H1 (cell line): Measurements from ENCODE around the gene CDCA7L.

ENCODE experiments used
- ASH2L ChIP-seq: fragments of 200-600, 300-600 bp; sonication (generic); IDR thresholded peaks from one replicate; pipeline ENCODE4 v1.7.1; 2017; ENCODE audit warnings: low read length
- CHD2 ChIP-seq: IDR thresholded peaks from 2 replicates; pipeline ENCODE4 v1.6.1; 2012; ENCODE audit warnings: low read length, improper control_type of control experiment
- FOSL1 ChIP-seq: IDR thresholded peaks from 2 replicates; pipeline ENCODE4 v1.6.1; 2011; ENCODE audit warnings: mild to moderate bottlenecking, low read depth, low read length, moderate library complexity; ENCODE audit not compliant: insufficient read depth
- GABPA ChIP-seq: IDR thresholded peaks from 2 replicates; pipeline ENCODE4 v1.6.1; 2011; ENCODE audit warnings: mild to moderate bottlenecking, low read length, moderate library complexity, borderline replicate concordance; ENCODE audit not compliant: insufficient read depth
- JUND ChIP-seq: IDR thresholded peaks from 2 replicates; pipeline ENCODE4 v1.6.1; 2011; ENCODE audit warnings: mild to moderate bottlenecking, improper control_type of control experiment, low read length
- RAD21 ChIP-seq, 2 experiments: IDR thresholded peaks in 1 of 2; conservative IDR thresholded peaks in 1 of 2; 2 replicates each; pipeline ENCODE4 v1.6.1; 2011; ENCODE audit warnings: low read depth in 2 of 2, low read length in 2 of 2, improper control_type of control experiment in 1 of 2, inconsistent platforms in 1 of 2, mild to moderate bottlenecking in 1 of 2, moderate library complexity in 1 of 2
- SIN3A ChIP-seq, 2 experiments: IDR thresholded peaks in 1 of 2; conservative IDR thresholded peaks in 1 of 2; 2 replicates each; pipeline ENCODE4 v1.6.1; 2011 to 2012; ENCODE audit warnings: low read length in 2 of 2, improper control_type of control experiment in 1 of 2, low read depth in 1 of 2, mild to moderate bottlenecking in 1 of 2
- TAF1 ChIP-seq: IDR thresholded peaks from 2 replicates; pipeline ENCODE4 v1.6.1; 2011; ENCODE audit warnings: mild to moderate bottlenecking, low read depth, low read length
- TEAD4 ChIP-seq: IDR thresholded peaks from 2 replicates; pipeline ENCODE4 v1.6.1; 2012; ENCODE audit warnings: low read depth, low read length, inconsistent platforms, mixed read lengths
- TF ChIP-seq, protein P1 (sequence below): IDR thresholded peaks from 2 replicates; pipeline ENCODE4 v1.6.1; 2011; ENCODE audit warnings: low read length, improper control_type of control experiment
- TF ChIP-seq, protein P2 (sequence below), 3 experiments: IDR thresholded peaks; 1 replicate in 2 of 3; 2 replicates in 1 of 3; pipeline versions ENCODE4 v1.5.1 to v1.6.1; 2011; ENCODE audit warnings: low read length in 3 of 3, mild to moderate bottlenecking in 3 of 3, inconsistent platforms in 2 of 3, low read depth in 1 of 3, moderate library complexity in 1 of 3; ENCODE audit not compliant: insufficient read depth in 1 of 3; ENCODE audit errors: control extremely low read depth in 1 of 3
- TF ChIP-seq, protein P3 (sequence below): IDR thresholded peaks from 2 replicates; pipeline ENCODE4 v1.6.1; 2011; ENCODE audit warnings: low read depth, mild to moderate bottlenecking, low read length; ENCODE audit not compliant: insufficient read depth
- TF ChIP-seq, protein P4 (sequence below): IDR thresholded peaks from 2 replicates; pipeline ENCODE4 v1.6.1; 2012; ENCODE audit warnings: inconsistent platforms

DNA sequence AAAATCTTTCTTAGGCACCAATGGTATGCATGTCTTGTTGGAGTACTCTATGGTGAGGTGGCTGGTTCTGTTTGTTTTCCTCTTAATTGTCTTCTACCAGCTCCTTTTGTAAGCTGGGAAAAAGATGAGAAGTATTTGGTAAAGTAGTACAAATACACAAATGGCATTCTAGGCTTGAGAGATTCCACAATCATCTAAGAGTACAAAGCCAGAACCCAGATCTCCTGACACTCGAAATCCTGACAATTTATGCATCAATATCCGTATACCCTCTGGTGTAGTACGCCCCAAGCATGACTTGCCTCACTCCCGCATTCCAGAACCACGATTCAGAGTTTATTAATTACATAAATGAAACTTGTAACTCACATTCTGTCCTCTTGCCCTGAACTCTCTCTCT is 43.5 kb downstream of the CDCA7L start:
- TF ChIP-seq GABPA (no peak), CHD2 (no peak), RAD21 (IDR thresholded peaks at IDR 0.05 in 1 of 2, conservative IDR thresholded peaks at IDR 0.05 in 1 of 2; ENCODE audit: low read depth in 2 of 2, low read length in 2 of 2) (no peak), ASH2L (no peak), TAF1 (no peak), FOSL1 (no peak), TEAD4 (no peak), JUND (no peak), SIN3A (conservative IDR thresholded peaks at IDR 0.05 in 1 of 2, IDR thresholded peaks at IDR 0.05 in 1 of 2; ENCODE audit: low read depth in 1 of 2, low read length in 2 of 2) (no peak)
- TF ChIP-seq, protein P1, sequence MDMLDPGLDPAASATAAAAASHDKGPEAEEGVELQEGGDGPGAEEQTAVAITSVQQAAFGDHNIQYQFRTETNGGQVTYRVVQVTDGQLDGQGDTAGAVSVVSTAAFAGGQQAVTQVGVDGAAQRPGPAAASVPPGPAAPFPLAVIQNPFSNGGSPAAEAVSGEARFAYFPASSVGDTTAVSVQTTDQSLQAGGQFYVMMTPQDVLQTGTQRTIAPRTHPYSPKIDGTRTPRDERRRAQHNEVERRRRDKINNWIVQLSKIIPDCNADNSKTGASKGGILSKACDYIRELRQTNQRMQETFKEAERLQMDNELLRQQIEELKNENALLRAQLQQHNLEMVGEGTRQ = no peak
- TF ChIP-seq, protein P2, sequence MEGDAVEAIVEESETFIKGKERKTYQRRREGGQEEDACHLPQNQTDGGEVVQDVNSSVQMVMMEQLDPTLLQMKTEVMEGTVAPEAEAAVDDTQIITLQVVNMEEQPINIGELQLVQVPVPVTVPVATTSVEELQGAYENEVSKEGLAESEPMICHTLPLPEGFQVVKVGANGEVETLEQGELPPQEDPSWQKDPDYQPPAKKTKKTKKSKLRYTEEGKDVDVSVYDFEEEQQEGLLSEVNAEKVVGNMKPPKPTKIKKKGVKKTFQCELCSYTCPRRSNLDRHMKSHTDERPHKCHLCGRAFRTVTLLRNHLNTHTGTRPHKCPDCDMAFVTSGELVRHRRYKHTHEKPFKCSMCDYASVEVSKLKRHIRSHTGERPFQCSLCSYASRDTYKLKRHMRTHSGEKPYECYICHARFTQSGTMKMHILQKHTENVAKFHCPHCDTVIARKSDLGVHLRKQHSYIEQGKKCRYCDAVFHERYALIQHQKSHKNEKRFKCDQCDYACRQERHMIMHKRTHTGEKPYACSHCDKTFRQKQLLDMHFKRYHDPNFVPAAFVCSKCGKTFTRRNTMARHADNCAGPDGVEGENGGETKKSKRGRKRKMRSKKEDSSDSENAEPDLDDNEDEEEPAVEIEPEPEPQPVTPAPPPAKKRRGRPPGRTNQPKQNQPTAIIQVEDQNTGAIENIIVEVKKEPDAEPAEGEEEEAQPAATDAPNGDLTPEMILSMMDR (IDR thresholded peaks at IDR 0.05; ENCODE audit: control extremely low read depth in 1 of 3, insufficient read depth in 1 of 3, low read depth in 1 of 3, low read length in 3 of 3) = no peak
- TF ChIP-seq, protein P3, sequence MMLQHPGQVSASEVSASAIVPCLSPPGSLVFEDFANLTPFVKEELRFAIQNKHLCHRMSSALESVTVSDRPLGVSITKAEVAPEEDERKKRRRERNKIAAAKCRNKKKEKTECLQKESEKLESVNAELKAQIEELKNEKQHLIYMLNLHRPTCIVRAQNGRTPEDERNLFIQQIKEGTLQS = no peak
- TF ChIP-seq, protein P4, sequence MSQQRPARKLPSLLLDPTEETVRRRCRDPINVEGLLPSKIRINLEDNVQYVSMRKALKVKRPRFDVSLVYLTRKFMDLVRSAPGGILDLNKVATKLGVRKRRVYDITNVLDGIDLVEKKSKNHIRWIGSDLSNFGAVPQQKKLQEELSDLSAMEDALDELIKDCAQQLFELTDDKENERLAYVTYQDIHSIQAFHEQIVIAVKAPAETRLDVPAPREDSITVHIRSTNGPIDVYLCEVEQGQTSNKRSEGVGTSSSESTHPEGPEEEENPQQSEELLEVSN = no peak
